Stimulated activated naive B cell treated with anti-CD40 and anti-IgM and Interleukin-4, amounts not matched to agents 10 μg/mL and 1 μg/mL and 100 μg/mL, for 72 hours (primary cell): Measurements from ENCODE around the gene UBE4B.
A peak's percentile ranks its signal among the peaks of the same experiment; 100 is the strongest.
"Not testable (repeated sequence)": the region's sequence is repeated elsewhere in the genome, so short reads cannot be mapped to it uniquely, and the experiment has no call there.

Source experiments
- ATAC-seq, 2 donors: fragments of 150-1000 bp; cut with Tn5 transposase; replicated peaks; 2 replicates each; pipeline ENCODE4 v1.10.0; 2021; ENCODE audit warnings: moderate library complexity in 1 of 2
- DNase-seq: peaks from one replicate; pipeline ENCODE4 v3.0.0; 2021
- H3K27ac Mint-ChIP-seq: one replicate; pipeline ENCODE4 v1.8.0; 2022; ENCODE audit warnings: mild to moderate bottlenecking, mixed read lengths
- H3K27me3 Mint-ChIP-seq, 2 donors: one replicate each; pipeline ENCODE4 v1.8.0; 2022; ENCODE audit warnings: mixed read lengths in 2 of 2
- H3K36me3 Mint-ChIP-seq, 2 donors: one replicate each; pipeline ENCODE4 v1.8.0; 2022; ENCODE audit warnings: mixed read lengths in 2 of 2, mild to moderate bottlenecking in 1 of 2
- H3K4me1 Mint-ChIP-seq, 2 donors: one replicate each; pipeline ENCODE4 v1.8.0; 2022; ENCODE audit warnings: mixed read lengths in 2 of 2, mild to moderate bottlenecking in 1 of 2
- H3K4me3 Mint-ChIP-seq, 2 donors: one replicate each; pipeline ENCODE4 v1.8.0; 2022; ENCODE audit warnings: mild to moderate bottlenecking in 2 of 2, mixed read lengths in 2 of 2, moderate library complexity in 1 of 2
- H3K9me3 Mint-ChIP-seq, 2 donors: one replicate each; pipeline ENCODE4 v1.8.0; 2022; ENCODE audit warnings: mixed read lengths in 2 of 2, mild to moderate bottlenecking in 1 of 2

The UBE4B gene

GRCh38 chr1:10196976-10197375 is 164.2 kb downstream of the UBE4B start:
- ATAC-seq (no peak), DNase-seq (no peak)
- Mint-ChIP-seq H3K4me3 (no peak overlapping the region), H3K36me3 (no peaks in the 10 kb centered on the region), H3K9me3 (no peaks in the 10 kb centered on the region), H3K27me3 (peaks cover 6 to 8% of the 10 kb centered on the region in 2 donors), H3K4me1 (no peaks in the 10 kb centered on the region), H3K27ac (no peak overlapping the region)

DNA sequence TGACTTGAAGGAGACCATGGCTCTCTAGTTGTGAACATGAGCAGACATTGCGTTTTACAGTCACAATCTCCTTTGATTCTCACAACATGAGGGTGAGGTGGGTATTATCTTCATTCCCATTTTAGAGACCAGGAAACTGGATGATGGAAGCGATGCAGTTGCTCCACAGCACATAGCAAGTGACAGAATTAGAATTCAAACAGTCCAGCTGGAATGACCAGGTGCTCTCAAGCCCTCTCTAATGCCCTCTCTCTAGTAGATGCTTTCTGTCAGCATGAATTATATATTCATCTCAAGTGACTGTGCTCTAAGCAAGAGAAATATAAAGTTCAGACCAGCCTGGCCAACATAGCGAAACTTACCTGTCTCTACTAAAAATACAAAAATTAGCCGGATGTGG is 167.9 kb downstream of the UBE4B start:
- no peaks in the 10 kb centered on the region for H3K36me3 Mint-ChIP-seq
- H3K4me1 Mint-ChIP-seq, result no peaks in the 10 kb centered on the region
- peaks cover 3 to 6% of the 10 kb centered on the region in 2 donors for H3K27me3 Mint-ChIP-seq
- ATAC-seq (no peak), DNase-seq (no peak)
- H3K4me3 Mint-ChIP-seq, result no peak overlapping the region
- H3K9me3 Mint-ChIP-seq, result no peaks in the 10 kb centered on the region
- H3K27ac Mint-ChIP-seq, result no peak overlapping the region

- Mint-ChIP-seq H3K4me3 (no peak overlapping the region), H3K36me3 (no peaks in the 10 kb centered on the region)
These were observed 171.4 kb downstream of the UBE4B start for GRCh38 chr1:10204003-10204642.

GRCh38 chr1:10205206-10205605 is 172.4 kb downstream of the UBE4B start:
- H3K27ac Mint-ChIP-seq, H3K36me3 Mint-ChIP-seq, DNase-seq, ATAC-seq, H3K9me3 Mint-ChIP-seq, H3K4me3 Mint-ChIP-seq: not testable (repeated sequence)
- Mint-ChIP-seq H3K27me3 (peaks cover 0 to 12% of the 10 kb centered on the region in 2 donors), H3K4me1 (peaks cover 5 to 11% of the 10 kb centered on the region in 2 donors)

More at GRCh38 chr1:10204003-10204642, 171.4 kb downstream of the UBE4B start:
- ATAC-seq (no peak), DNase-seq (no peak)
- H3K4me1 Mint-ChIP-seq, result peaks cover 0 to under 1% of the 10 kb centered on the region in 2 donors
- H3K27me3 Mint-ChIP-seq, result peaks cover 0 to 12% of the 10 kb centered on the region in 2 donors
- no peaks in the 10 kb centered on the region for H3K9me3 Mint-ChIP-seq
- no peak overlapping the region for H3K27ac Mint-ChIP-seq

- ATAC-seq, result no peak
- no peak overlapping the region for H3K27ac Mint-ChIP-seq
- peaks cover 0 to 6% of the 10 kb centered on the region in 2 donors for H3K27me3 Mint-ChIP-seq
- H3K4me3 Mint-ChIP-seq, result no peak overlapping the region
- H3K36me3 Mint-ChIP-seq, result no peaks in the 10 kb centered on the region
- no peak for DNase-seq
- H3K4me1 Mint-ChIP-seq, result peaks cover 12 to 27% of the 10 kb centered on the region in 2 donors
- no peaks in the 10 kb centered on the region for H3K9me3 Mint-ChIP-seq
These were observed 175.1 kb downstream of the UBE4B start for GRCh38 chr1:10207810-10208209.

DNA sequence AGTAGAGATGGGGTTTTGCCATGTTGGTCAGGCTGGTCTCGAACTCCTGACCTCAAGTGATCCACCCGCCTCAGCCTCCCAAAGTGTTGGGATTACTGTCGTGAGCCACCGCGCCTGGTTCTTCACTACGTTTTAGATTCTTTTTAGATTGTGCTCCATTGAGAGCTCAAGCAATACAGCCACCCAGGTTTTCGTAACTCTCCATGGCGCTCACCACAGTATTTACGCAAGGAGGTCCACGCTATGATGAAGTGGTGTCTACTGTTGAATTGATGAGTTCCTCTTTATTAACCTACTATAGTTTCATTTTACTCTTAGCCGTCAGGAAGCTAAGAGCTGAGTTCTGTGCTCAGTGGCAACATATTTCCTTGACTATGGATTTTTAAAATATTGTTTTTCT is 175.8 kb downstream of the UBE4B start:
- ATAC-seq (no peak), DNase-seq (no peak)
- Mint-ChIP-seq H3K27me3 (peaks cover 0 to 6% of the 10 kb centered on the region in 2 donors), H3K9me3 (no peaks in the 10 kb centered on the region), H3K27ac (no peak overlapping the region), H3K36me3 (no peaks in the 10 kb centered on the region), H3K4me1 (peaks cover 12 to 30% of the 10 kb centered on the region in 2 donors), H3K4me3 (no peak overlapping the region)

- H3K4me3 Mint-ChIP-seq, result peak overlapping the region; percentile 96 to 98
- DNase-seq (no peak), ATAC-seq (peak in 1 of 2 donors; percentile 5)
- H3K36me3 Mint-ChIP-seq, result no peaks in the 10 kb centered on the region
- H3K9me3 Mint-ChIP-seq, result no peaks in the 10 kb centered on the region
- peak overlapping the region; percentile 96 for H3K27ac Mint-ChIP-seq
- peaks cover 0 to 6% of the 10 kb centered on the region in 2 donors for H3K27me3 Mint-ChIP-seq
- H3K4me1 Mint-ChIP-seq, result peaks cover 12 to 37% of the 10 kb centered on the region in 2 donors
These were observed 176.8 kb downstream of the UBE4B start for GRCh38 chr1:10209590-10209904.

GRCh38 chr1:10209905-10210810 is 177.4 kb downstream of the UBE4B start, which contains the start of gene KIF1B:
TSS of gene KIF1B (plus strand) at chr1:10210570. CDS start at chr1:10232329, 21,759 bp downstream.
- no peaks in the 10 kb centered on the region for H3K9me3 Mint-ChIP-seq
- peak within 1 kb of the TSS; percentile 96 for H3K27ac Mint-ChIP-seq
- peaks cover 0 to 6% of the 10 kb centered on the region in 2 donors for H3K27me3 Mint-ChIP-seq
- peak within 1 kb of the TSS; percentile 96 to 98 for H3K4me3 Mint-ChIP-seq
- peaks cover 12 to 37% of the 10 kb centered on the region in 2 donors for H3K4me1 Mint-ChIP-seq
- ATAC-seq (peak; percentile 98 to 99), DNase-seq (peak; percentile 97)
- H3K36me3 Mint-ChIP-seq, result no peaks in the 10 kb centered on the region

- peaks cover 0 to 3% of the 10 kb centered on the region in 2 donors for H3K27me3 Mint-ChIP-seq
- peak; percentile 4 to 15 for ATAC-seq
- H3K9me3 Mint-ChIP-seq, result no peaks in the 10 kb centered on the region
- peak; percentile 3 for DNase-seq
- peaks cover 12 to 39% of the 10 kb centered on the region in 2 donors for H3K4me1 Mint-ChIP-seq
- H3K4me3 Mint-ChIP-seq, result peak overlapping the region; percentile 85
- H3K27ac Mint-ChIP-seq, result peak overlapping the region; percentile 62
- no peaks in the 10 kb centered on the region for H3K36me3 Mint-ChIP-seq
These were observed 178.4 kb downstream of the UBE4B start for GRCh38 chr1:10210841-10211804.

DNA sequence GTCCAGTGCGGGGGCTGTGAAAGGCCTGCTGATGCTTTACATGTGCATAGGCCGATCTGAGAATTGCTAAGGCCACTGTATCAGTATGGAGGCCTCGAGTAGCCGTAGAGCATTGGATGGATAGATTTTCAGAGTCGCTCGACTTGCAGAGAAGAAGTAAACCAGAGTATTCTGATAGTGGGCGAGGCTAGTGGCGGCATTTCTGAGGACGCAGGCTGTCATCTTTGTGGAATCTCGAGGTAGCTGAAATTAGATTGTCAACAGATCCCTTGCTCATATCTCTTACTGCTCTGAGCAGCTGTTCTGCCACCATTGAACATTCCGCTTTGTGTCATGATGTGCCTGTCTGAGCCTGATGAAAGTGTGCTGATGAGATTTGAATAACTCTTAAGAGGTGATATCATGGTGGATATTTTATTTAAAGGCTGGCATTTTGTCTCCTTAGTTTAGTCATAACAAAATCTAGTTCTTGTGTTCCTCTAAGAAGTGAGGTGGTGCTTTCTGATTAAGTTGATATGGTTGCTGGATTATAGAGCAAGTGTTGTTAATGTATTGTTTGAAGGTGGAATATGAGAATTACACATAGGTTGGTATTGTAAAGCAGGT is 179.2 kb downstream of the UBE4B start:
- ATAC-seq (no peak), DNase-seq (no peak)
- Mint-ChIP-seq H3K36me3 (no peaks in the 10 kb centered on the region), H3K4me1 (peaks cover 18 to 45% of the 10 kb centered on the region in 2 donors), H3K27ac (peak overlapping the region; percentile 62), H3K4me3 (peak overlapping the region; percentile 85), H3K9me3 (no peaks in the 10 kb centered on the region), H3K27me3 (no peaks in the 10 kb centered on the region)

GRCh38 chr1:10212476-10212875 is 179.7 kb downstream of the UBE4B start:
- H3K9me3 Mint-ChIP-seq, result no peaks in the 10 kb centered on the region
- no peak overlapping the region for H3K27ac Mint-ChIP-seq
- DNase-seq, result no peak
- H3K4me1 Mint-ChIP-seq, result peaks cover 18 to 45% of the 10 kb centered on the region in 2 donors
- no peaks in the 10 kb centered on the region for H3K27me3 Mint-ChIP-seq
- peak overlapping the region in 1 of 2 donors; percentile 85 for H3K4me3 Mint-ChIP-seq
- ATAC-seq, result no peak
- H3K36me3 Mint-ChIP-seq, result no peaks in the 10 kb centered on the region

- no peak overlapping the region for H3K4me3 Mint-ChIP-seq
- no peak overlapping the region for H3K27ac Mint-ChIP-seq
- H3K27me3 Mint-ChIP-seq, result no peaks in the 10 kb centered on the region
- no peaks in the 10 kb centered on the region for H3K9me3 Mint-ChIP-seq
- DNase-seq (no peak), ATAC-seq (no peak)
- H3K36me3 Mint-ChIP-seq, result no peaks in the 10 kb centered on the region
- peaks cover 25 to 51% of the 10 kb centered on the region in 2 donors for H3K4me1 Mint-ChIP-seq
These were observed 180.5 kb downstream of the UBE4B start for GRCh38 chr1:10213186-10213705.

- H3K27ac Mint-ChIP-seq, result peak overlapping the region; percentile 43
- H3K36me3 Mint-ChIP-seq, result no peaks in the 10 kb centered on the region
- DNase-seq, result no peak
- H3K4me3 Mint-ChIP-seq, result no peak overlapping the region
- no peaks in the 10 kb centered on the region for H3K27me3 Mint-ChIP-seq
- ATAC-seq, result no peak
- H3K9me3 Mint-ChIP-seq, result no peaks in the 10 kb centered on the region
- peaks cover 22 to 39% of the 10 kb centered on the region in 2 donors for H3K4me1 Mint-ChIP-seq
These were observed 183.5 kb downstream of the UBE4B start for GRCh38 chr1:10216090-10216749.
